HUDEP-2 (cell line): ENCODE measurements around the gene FUT3.
A peak's percentile ranks its signal among the peaks of the same experiment; 100 is the strongest.

Experiments
- DNase-seq, 76 experiments: peaks; one replicate each; lab custom pipeline; 2025; ENCODE audit not compliant: unreplicated experiment in 76 of 76; lab: John Stamatoyannopoulos, UW

Gene FUT3

DNA sequence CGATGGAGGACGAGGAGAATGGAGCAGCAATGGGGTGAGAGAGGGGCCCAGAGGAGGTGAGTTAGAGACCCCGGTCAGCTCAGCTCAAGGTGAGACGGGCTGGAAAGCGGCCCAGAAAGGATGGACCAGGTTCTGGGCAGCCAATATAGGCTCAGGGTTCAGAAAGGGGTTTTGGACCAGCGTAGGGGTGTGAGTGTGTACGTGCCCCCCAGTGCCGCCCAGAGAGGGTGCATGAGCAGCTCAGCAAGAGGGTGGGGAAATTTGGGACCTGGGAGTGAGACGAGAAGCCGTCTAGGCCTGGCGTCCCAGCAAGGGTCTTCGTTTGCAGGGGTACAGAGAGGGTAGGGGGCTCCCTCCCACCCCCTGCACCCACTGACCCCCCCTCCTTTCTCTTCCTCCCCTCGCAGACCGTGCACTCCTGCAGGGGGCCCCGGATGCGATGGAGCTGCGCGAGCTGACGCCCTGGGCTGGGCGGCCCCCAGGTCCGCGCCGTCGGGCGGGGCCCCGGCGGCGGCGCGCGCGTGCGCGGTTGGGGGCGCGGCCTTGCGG, 23.8 kb downstream of the FUT3 start:
- DNase-seq = no peak

DNA sequence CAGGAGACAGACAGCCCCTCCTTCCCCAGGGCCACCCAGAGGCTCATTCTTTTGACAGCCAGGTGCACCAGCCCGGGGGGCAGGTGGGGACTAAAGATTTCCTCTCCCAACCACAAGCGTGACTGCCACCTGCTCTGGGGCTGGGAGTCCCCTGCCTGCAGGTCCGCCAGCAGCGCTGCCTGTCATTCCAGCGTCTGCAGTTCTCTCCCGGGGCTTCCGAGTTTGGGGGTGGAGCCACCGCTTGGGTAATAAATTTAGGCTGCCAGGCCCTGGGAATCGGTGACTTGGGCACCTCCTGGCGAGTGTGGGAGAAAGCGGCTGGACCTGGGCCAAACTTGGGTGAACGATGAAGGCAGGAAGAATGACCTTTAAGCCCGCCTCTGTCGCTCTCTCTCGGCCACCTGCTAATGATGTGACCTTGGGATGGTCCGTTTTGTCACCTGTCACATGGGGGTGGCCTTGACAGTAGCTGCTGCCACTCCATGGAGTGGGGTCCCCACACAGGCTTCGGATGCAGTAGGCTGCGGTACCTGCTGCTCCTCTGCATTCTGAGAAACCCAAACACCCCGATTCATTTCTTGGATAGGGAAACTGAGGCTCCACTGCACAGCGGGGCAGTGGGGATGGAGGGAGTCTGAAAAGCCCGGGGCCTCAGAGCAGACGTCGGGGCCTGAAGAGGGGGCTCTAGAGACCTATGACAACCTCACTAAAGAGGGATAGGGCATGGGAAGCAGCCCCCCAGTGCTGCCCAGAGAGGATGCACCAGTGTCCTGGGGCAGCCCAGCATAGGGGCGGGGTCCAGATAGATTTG, 24.5 kb downstream of the FUT3 start:
- peak in 44 of 76 experiments; percentile 10 to 61 (median 38) for DNase-seq

DNA sequence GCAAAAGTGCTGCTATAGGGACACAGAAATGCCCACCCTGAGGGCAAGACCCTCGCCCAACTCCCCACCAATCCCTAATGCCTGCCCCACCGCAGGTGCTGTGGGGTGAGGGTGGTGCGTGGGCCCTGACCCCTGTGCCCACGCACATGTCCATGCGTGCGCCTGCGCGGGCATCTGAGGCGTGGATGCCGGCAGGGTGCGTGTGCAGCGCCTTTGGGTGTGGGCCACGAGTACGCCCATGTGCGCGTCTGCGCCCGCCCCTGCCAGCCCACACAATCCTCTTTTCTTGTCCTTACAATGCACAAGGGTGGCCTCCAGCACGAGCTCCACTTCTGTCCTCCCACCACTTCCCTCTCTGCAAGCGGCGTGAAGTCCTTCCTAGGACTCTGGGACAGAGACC, 26.1 kb downstream of the FUT3 start:
- no peak for DNase-seq

DNA sequence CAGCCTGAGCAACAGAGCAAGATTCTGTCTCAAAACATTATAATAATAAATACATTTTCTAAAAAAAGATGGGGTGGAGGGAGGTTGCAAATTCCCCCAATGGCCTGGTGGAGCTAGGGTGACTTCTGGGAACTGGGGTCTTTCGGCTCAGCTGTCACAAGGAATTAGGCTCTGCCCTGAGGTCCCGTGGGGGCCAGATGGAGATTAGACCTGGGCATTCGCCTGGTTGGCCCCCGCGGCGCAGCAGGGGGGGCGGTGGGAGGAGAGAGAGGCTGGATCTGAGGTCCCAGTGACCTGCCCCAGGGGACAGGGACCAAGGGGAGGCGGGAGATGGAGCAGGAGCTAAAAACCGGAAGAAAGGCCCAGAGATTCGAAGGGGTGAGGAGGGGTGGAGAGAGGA, 26.5 kb downstream of the FUT3 start:
- DNase-seq = no peak

DNA sequence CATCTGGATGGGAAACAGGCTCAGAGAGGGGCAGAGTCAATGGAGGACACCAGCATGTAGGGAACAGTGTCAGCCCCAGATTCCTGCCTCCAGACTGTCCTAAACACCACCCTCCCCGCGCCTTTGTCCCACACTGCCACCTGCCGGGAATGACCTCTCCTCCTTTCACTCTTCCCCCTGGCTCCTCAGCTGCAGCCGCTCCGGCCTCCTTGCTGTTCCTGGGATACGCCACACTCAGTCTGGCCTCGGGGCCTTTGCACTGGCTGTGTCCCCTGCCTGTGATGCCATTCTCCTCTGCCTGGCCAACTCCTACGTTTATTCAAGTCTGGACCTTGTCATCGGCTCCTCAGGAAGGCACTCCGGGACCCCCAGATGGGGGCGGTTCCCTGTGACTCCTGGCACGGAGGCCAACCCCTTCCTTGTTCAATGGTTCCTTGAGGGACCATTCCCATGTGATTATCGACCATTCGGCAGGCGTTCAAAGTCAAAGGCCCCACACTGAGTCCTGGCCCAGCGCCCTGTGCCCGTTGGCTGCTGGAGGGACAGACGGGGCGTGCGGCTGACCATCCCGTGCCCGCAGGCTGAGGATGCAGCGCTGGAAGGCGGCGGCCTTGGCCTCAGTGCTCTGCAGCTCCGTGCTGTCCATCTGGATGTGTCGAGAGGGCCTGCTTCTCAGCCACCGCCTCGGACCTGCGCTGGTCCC, 27.5 kb downstream of the FUT3 start:
- peak in 43 of 76 experiments; percentile 11 to 68 (median 41) for DNase-seq

DNA sequence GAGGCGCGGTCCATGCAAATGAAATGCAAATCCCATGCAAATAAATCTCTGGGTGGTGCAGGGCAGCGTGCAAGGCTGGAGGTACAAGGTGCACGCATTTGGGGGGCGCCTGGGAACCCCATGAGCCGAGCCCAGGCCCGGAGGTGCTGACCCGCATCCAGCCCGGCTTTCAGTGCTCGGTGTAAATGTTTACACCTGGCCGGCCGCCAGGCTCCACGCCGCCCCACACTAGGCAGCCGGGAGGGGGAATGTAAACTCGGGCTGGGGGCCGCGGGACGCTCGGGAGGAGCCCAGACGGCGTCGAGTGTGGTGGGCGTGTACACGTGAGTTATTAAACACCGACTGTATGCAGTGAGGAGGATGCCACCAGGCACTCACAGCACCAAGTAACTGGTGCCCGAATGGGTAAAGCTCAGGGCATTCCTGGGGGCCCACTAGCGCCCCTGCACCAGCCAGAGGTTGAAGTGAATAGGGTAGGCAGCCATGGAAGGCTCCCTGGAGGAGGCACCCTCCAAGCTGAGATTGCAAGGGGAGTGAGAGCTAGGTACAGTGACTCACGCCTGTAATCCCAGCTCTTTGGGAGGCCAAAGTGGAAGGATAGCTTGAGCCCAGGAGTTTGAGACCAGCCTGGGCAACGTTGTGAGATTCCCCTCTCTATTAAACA, 28.9 kb downstream of the FUT3 start:
- no peak for DNase-seq

DNA sequence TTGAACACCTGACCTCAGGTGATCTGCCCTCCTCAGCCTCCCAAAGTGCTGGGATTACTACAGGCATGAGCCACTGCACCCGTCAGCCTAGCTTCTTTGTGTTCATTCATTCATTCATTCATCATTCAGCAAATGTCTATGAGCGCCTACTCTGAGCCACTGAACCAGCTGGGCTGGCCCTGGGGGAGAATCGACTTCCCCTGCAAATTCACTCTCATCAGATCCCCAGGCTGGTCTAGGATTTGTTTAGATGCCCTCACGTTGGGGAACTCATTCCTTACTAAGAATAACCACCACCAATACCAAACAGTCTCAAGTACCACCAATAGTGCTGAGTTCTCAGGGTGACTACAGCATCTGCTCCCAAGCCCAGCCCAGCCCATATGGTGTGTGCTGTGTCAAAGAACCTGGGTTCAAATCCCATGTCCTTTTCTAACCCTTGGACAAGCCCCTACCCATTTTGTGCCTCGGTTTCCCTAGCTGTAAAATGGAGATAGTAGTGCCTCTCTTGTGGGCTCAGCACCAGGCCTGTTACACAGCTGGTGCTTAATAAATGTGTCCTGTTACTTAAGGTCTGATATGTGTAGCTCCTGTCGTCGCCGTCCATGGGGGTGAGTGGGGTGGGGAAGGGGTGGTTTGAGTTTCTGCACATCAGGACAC, 29.6 kb downstream of the FUT3 start:
- no peak for DNase-seq

DNA sequence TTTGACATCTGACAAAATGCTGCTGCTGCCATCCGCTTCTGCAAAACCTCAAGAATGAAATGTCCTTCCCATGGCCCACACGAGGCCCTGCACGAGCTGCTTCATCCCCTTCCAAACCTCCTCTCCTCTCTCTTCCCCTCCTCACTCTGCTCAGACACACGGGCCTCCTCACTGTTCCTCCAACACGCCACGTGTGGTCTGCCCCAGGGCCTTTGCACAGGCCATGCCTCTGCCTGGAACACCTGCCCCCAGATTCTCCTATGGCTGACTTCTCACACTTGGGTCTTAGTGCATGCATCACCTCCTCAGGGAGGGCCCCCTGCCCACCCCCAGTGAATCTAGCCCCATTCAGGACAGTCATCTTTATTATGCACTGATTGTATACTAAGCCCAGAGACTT, 30.5 kb downstream of the FUT3 start:
- no peak for DNase-seq

DNA sequence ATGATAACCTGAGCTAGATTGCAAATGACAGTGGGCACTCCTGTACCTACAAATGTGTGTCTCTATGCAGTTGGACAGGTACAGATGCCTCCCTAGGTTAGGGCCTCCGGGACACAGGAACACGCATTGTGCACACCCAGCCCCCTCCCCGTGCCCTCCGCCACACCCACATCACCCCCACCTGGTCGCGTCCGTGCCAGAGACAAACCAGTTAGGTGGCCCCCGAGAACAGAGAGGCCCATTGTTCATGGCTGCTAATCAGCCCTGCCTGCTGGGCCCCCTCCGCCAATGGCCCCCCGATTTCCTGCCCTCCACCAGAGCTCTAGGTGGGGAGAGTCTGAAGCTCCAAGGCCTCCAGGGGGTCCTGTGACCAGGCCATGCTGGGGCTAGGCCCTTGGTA, 32.7 kb downstream of the FUT3 start:
- DNase-seq = no peak

DNA sequence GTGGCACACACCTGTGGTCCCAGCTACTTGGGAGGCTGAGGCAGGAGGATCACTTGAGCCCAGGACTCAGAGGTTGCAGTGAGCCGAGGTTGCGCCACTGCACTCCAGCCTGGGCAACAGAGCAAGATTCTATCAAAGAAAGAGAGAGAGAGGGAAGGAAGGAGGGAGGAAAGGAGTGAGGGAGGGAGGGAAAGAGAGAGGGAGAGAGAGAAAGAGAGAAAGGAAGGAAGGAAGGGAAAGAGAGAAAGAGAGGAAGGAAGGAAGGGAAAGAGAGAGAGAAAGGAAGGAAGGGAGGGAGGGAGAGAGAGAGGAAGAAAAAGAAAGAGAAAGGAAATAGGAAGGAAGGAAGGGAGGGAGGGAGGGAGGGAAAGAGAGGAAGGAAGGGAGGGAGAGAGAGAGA, 34.0 kb downstream of the FUT3 start:
- no peak for DNase-seq

DNA sequence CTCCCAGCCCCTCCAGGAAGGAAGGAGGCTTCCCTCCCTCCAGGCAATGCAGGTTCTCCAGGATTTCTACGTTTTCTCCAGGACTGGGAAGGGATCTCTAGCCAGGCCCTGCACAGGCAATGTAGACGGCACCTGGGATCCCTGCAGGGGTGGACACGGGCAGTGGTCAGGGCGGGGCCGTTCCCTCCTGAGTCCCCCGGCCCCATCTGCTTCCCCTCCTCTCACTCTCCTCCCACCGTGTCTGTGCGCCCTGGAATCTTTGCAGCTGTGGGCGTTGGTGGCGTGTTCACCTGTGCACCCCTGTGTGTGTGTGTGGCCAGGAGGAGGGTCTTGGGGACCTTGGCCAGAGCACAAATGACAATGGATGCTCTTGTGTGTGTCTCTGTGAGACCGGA, 36.4 kb downstream of the FUT3 start:
- no peak for DNase-seq

DNA sequence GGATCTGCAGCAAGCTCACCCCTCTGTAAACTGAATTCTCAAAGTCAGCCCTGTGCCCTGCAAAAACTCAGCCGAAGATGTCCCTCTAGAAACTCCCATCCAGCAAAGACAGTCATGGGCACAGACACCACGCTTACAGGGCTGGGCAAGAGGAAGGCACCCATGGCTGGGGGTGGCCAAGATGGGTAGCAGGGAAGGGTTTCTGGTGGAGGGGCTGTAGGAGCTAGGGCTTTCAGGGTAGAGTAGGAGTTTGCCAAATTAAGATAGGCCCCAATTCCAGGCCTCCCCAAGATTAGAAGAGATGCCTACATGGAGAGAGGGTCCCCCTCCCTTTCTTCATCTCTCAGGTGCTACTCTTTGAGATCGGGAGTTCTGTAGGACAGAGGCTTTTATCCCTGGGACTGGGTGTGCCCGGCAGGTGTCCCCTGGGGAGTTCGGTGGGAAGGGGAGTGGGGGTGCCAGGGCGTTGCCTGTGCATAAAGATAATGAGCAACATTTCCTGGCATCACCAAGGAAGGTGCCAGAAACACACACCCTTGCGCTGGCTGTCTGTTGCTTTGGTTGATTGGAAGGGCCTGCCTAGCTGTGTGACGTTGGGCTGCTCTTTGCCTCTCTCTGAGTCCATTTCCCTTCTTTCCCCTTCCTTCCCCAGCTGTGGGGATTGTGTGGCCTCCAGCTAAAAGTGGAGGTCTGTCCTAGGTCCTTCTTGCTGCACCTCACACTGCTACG, 37.0 kb downstream of the FUT3 start:
- no peak for DNase-seq

DNA sequence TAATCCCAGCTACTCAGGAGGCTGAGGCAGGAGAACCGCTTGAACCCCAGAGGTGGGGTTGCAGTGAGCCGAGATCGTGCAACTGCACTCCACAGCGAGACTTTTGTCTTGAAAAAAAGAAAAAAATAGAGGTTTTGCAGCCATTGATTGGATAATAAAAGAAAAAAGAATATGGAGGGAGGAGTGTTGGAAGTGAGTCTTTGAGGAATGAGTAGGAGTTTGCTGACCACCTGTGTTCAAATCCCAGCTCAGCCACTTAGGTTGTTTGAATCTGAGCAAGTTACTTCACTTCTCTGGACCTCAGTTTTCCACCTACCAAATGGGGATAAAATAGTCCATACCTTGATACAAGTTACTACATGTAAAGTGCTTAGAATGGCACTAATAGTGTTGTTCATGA, 40.1 kb downstream of the FUT3 start:
- DNase-seq = no peak

DNA sequence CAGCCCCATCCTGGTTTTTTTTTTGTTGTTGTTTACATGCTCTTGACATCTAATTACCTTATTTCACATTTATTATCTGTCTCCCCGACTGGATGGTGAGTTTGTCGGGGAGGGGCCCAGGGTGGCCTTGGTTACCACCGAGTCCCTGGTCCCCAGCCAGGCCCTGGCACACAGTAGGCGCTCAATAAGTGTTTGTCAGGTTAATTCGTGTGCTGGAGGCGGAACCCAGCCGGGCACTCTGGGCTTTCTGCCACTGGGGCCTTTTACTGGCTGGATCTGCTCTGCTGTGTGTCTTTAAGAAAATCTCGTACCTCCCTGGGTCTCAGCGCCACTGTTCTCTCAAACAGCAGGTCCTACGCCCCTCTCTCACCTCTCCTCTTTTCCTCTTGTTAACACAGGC, 41.8 kb downstream of the FUT3 start:
- no peak for DNase-seq

DNA sequence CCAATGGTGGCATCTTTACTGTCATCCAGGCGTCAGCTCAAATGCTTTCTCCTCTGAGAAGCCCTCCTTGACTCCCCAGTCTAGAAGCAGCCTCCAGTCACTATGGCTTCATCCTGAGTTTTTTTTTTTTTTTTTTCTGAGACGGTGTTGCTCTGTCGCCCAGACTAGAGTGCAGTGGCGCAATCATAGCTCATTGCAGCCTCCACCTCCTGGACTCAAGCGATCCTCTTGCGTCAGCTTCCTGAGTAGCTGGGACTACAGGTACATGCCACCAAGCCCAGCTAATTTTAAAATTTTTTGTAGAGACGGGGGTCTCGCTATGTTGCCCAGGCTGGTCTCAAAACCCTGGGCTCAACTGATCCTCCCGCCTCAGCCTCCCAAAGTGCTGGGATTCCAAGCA, 42.2 kb downstream of the FUT3 start:
- DNase-seq = no peak

DNA sequence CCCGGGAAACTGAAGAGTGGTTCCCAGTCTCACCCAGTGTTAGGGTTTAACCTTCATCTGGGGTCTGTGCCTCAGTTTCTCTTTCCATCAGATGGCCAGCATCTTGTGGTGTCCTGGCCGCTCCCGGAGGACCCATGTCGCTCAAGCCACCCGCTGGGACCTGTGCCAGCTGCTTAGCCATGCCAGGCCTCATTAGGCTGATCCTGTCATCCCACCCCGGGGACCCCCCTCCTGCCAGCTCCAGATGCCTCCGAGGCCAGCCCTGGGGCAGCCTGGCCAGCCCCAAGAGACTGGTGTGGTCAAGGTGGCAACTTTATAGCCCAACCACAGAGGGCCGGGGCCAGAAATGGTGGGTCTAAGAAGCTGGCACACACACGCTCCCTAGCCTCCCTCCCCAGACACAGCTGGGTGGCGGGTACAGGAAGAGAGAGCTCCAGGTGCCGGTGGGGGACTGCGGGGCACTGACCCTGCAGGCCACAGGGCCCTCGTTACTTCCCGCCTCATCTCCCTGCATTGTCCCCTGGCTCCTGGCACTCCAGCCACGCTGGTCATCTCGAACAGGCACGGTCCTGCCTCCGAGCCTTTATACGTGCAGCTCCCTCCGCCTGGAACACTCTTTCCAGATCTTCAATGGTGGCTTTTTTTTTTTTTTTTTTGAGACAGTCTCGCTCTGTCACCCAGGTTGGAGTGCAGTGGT, 43.0 kb downstream of the FUT3 start:
- no peak for DNase-seq

DNA sequence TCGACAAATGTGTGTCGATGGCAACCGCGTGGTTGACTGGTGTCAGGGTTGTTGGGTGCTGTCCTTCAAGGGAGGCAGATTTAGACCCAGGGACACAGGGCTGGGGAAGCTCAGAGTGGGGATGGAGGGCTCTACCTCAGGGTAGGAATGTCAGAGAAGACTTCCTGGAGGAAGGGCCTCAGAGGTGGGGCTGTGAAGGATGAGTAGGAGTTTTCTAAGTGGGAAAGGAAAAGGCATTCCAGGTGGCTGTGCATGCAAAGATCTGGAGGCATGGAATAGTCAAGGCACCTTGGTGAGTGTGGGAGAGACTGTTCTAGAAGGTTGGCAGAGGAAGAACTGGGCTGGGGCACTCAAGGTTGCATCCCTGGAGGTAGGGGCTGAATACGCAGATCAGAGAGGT, 44.3 kb downstream of the FUT3 start:
- no peak for DNase-seq

DNA sequence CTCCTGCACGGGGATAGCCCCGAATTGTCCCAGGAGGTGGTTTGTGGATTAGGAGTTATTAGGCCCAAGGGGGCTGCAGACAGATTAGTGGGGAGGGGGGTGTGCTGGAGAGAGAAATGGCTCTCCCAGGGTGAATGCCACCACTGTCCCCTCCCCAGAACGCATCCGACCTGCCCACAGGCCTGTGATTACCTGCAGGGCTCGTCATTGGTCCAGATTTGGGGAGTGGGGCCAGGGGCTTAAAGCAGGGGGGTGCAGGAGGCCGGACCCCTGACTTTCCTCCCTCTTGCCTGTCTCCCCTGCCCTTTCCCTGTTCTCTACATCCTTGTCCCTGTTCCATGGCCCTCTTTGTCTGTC, 45.1 kb downstream of the FUT3 start:
- no peak for DNase-seq

DNA sequence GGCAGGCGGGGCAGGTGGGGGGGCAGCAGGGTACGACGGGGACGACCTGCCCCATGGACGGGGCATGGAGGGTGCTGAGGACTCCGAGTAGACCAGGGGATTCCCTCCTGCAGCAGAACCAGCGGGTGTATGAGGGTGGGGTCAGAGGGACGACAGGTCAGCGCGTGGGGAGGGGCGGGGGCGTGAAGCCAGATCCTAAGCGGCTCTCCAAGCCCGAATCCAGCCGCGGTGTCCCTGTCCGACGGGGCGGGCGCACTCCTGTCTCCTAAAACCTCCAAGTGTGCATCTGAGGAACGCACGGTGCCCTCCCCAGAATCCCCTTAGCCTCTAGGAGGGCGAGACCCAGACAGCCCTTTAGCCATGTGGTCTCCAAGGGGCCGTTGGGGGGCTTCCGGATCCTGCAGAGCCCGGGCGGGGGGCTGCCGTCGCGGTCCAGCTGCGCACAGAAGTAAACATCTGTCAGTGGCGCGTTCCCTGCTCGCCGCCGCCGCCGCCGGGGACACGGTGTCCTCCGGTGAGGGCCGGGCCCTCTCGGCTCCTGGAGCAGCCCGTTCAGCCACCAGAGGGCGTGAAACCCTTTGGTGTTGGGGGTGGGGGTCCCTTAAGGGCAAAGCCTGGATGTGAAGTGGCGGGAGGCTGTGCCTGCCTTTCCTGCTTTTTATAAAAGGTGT, 45.7 kb downstream of the FUT3 start:
- peak in 53 of 76 experiments; percentile 17 to 75 (median 59) for DNase-seq
